ENCODE data around the gene CDH3. TPM values are rescaled to one million over a fixed set of nuclear protein-coding genes. Genes with fewer than 3 reads are reported as not detected.

Gene CDH3
- total and polyA plus RNA-seq, 10 of the 15 experiments (the other 5 are each of a cell fraction or from before 2014, with no cell fraction given): 0.05 to 0.44 (median 0.12) TPM; not detected in 5

GRCh38 chr16:68658974-68659360, 13.9 kb downstream of the CDH3 start:
- no peak overlapping the region for H2AFZ ChIP-seq (ENCODE audit: control insufficient read depth, low read depth, low read length)
- no peaks in the 10 kb centered on the region for H3K4me1 ChIP-seq (ENCODE audit: control insufficient read depth, insufficient read depth, low read length)
- ChIA-PET SMC1A (ENCODE audit: uncharacterized antibody, unreplicated experiment) (interaction anchor here (1.3 kb wide), 1 partner anchor 11 kb away, joined by 3 read pairs; no protein-coding TSS in a partner anchor), POLR2A (no interaction called here), CTCF (interaction anchor here (0.6 kb wide), 1 partner anchor 142 kb away, joined by 3 read pairs; no protein-coding TSS in a partner anchor), RAD21 (ENCODE audit: unreplicated experiment) (interaction anchor here (1.3 kb wide), 1 partner anchor 11 kb away, joined by 3 read pairs; no protein-coding TSS in a partner anchor)
- FAIRE-seq (no peak), DNase-seq (ENCODE audit: low read depth, low spot score) (no peak), ATAC-seq (no peak)
- H3K27ac ChIP-seq (ENCODE audit: control insufficient read depth, insufficient read depth): no peak overlapping the region
- no peak overlapping the region for H3K4me2 ChIP-seq (ENCODE audit: control insufficient read depth, insufficient read depth)
- no peaks in the 10 kb centered on the region; a peak in 1 of 4 replicates for H3K27me3 ChIP-seq (replicated peaks in 1 of 2; ENCODE audit: control insufficient read depth in 2 of 2, insufficient read depth in 2 of 2, low read length in 1 of 2)
- no peaks in the 10 kb centered on the region for H3K36me3 ChIP-seq (ENCODE audit: control insufficient read depth in 2 of 2, insufficient read depth in 2 of 2, low read length in 1 of 2)
- 0% methylated on average over 1 of the region's 1 CpG for WGBS (ENCODE audit: insufficient coverage, insufficient replicate concordance, low lambda C conversion rate, missing lambda C conversion rate)
- no peak overlapping the region for H3K4me3 ChIP-seq
- no peaks in the 10 kb centered on the region for H4K20me1 ChIP-seq (ENCODE audit: control insufficient read depth, insufficient read depth)
- intact Hi-C loops (cut with micrococcal nuclease; ENCODE audit: unreplicated experiment) (no loop called here), in situ Hi-C loops (cut with MboI) (no loop called here)
- BruUV-seq (replicated peaks): no TSS peak
- no peaks in the 10 kb centered on the region for H3K9me3 ChIP-seq (replicated peaks; ENCODE audit: control insufficient read depth, insufficient read depth, low read length)
- H3K79me2 ChIP-seq (ENCODE audit: control insufficient read depth, insufficient read depth, low read length): no peaks in the 10 kb centered on the region
- H3K9ac ChIP-seq (ENCODE audit: control insufficient read depth, insufficient read depth, low read length): no peak overlapping the region
- TF ChIP-seq RELB (IDR thresholded peaks at IDR 0.05; ENCODE audit: low read depth) (no peak), MLLT1 (IDR thresholded peaks at IDR 0.05) (no peak), YBX1 (IDR thresholded peaks at IDR 0.05) (no peak), ZNF207 (IDR thresholded peaks at IDR 0.05; ENCODE audit: borderline replicate concordance) (no peak), NFYB (IDR thresholded peaks at IDR 0.05; ENCODE audit: insufficient read depth, low read depth, low read length) (no peak), NFYA (IDR thresholded peaks at IDR 0.05; ENCODE audit: borderline replicate concordance, low read depth, low read length) (no peak), EP300 (IDR thresholded peaks at IDR 0.05; ENCODE audit: borderline replicate concordance in 1 of 2, control insufficient read depth in 1 of 2, low read depth in 2 of 2, low read length in 2 of 2) (no peak), MYB (IDR thresholded peaks at IDR 0.05; ENCODE audit: borderline replicate concordance, low read depth, low read length) (no peak), SKIL (IDR thresholded peaks at IDR 0.05; ENCODE audit: low read depth, poor library complexity, severe bottlenecking) (no peak)
- TF ChIP-seq, protein P1, sequence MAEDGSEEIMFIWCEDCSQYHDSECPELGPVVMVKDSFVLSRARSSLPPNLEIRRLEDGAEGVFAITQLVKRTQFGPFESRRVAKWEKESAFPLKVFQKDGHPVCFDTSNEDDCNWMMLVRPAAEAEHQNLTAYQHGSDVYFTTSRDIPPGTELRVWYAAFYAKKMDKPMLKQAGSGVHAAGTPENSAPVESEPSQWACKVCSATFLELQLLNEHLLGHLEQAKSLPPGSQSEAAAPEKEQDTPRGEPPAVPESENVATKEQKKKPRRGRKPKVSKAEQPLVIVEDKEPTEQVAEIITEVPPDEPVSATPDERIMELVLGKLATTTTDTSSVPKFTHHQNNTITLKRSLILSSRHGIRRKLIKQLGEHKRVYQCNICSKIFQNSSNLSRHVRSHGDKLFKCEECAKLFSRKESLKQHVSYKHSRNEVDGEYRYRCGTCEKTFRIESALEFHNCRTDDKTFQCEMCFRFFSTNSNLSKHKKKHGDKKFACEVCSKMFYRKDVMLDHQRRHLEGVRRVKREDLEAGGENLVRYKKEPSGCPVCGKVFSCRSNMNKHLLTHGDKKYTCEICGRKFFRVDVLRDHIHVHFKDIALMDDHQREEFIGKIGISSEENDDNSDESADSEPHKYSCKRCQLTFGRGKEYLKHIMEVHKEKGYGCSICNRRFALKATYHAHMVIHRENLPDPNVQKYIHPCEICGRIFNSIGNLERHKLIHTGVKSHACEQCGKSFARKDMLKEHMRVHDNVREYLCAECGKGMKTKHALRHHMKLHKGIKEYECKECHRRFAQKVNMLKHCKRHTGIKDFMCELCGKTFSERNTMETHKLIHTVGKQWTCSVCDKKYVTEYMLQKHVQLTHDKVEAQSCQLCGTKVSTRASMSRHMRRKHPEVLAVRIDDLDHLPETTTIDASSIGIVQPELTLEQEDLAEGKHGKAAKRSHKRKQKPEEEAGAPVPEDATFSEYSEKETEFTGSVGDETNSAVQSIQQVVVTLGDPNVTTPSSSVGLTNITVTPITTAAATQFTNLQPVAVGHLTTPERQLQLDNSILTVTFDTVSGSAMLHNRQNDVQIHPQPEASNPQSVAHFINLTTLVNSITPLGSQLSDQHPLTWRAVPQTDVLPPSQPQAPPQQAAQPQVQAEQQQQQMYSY (CRISPR knock-in tag; IDR thresholded peaks at IDR 0.05): no peak
